Tibial nerve (tissue), 4 donors: ENCODE data around the gene IQUB.
"Not testable (repeated sequence)": the region's sequence is repeated elsewhere in the genome, so short reads cannot be mapped to it uniquely, and the experiment has no call there.

Experiments
- CTCF ChIP-seq, 5 experiments: fragments of 200-600 bp in 3 of 5; fragments of 450-650 bp in 2 of 5; sonication (generic) in 3 of 5; IDR thresholded peaks; one replicate each; pipeline ENCODE4 v1.5.1; 2016 to 2019; ENCODE audit warnings: antibody characterized with exemption in 5 of 5, mild to moderate bottlenecking in 3 of 5, moderate library complexity in 2 of 5
- EP300 ChIP-seq, 2 donors: sonication (generic); formaldehyde crosslinking; IDR thresholded peaks; one replicate each; pipeline ENCODE4 v1.6.1; 2017; ENCODE audit warnings: antibody characterized with exemption in 2 of 2, mild to moderate bottlenecking in 1 of 2
- POLR2A ChIP-seq, 2 donors: fragments of 450-650 bp; IDR thresholded peaks; one replicate each; pipeline ENCODE4 v1.6.1; 2017; ENCODE audit warnings: antibody characterized with exemption in 2 of 2, mild to moderate bottlenecking in 2 of 2, moderate library complexity in 2 of 2

- TF ChIP-seq CTCF, POLR2A, EP300 (IDR thresholded peaks at IDR 0.05): not testable (repeated sequence)
These were observed 2.1 kb downstream of the IQUB start for GRCh38 chr7:123532343-123532742.
